GM19238 (cell line): ENCODE results near the gene CHD1L.
"Not testable (repeated sequence)": the region's sequence is repeated elsewhere in the genome, so short reads cannot be mapped to it uniquely, and the experiment has no call there.

Experiments used
- DNase-seq: peaks from one replicate; pipeline ENCODE4 v3.0.0; 2011; ENCODE audit warnings: low spot score; ENCODE audit not compliant: insufficient read length

CHD1L gene

DNA sequence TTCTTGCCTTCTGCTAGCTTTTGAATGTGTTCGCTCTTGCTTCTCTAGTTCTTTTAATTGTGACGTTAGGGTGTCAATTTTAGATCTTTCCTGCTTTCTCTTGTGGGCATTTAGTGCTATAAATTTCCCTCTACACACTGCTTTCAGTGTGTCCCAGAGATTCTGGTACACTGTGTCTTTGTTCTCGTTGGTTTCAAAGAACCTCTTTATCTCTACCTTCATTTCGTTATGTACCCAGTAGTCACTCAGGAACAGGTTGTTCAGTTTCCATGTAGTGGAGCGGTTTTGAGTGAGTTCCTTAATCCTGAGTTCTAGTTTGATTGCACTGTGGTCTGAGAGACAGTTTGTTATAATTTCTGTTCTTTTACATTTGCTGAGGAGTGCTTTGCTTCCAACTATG is 11.5 kb upstream of the CHD1L start:
- not testable (repeated sequence) for DNase-seq

DNA sequence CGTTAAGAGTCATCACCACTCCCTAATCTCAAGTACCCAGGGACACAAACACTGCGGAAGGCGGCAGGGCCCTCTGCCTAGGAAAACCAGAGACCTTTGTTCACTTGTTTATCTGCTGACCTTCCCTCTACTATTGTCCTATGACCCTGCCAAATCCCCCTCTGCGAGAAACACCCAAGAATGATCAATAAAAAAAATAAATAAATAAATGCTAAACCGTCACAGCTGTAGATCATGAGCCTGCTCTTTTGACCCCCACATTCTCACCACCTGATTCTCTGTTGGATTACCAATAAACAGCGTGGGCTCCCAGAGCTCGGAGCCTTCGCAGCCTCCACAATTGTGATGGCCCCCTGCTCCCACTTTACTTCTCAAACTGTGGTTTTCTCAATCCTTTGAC is 8.6 kb upstream of the CHD1L start:
- not testable (repeated sequence) for DNase-seq

DNA sequence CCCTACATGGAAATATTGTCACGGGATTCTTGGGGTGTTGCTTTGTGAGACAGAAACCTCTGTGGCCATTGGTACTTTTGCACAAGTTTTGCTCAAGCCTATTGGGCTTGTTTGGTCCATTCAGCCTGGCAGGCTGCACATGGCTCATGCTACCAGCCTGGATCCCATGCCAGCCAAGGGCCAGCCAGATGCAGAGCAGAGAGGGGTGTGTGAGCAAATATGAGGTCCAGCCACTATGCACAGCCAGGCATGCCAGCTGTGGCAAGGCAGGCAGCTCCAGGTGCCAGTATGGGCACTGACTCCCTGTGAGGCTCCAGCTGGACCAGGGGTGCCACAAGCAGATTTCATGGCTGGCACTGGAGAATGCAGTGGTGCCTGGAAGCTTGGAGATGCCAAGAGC is 6.7 kb upstream of the CHD1L start:
- no peak for DNase-seq

DNA sequence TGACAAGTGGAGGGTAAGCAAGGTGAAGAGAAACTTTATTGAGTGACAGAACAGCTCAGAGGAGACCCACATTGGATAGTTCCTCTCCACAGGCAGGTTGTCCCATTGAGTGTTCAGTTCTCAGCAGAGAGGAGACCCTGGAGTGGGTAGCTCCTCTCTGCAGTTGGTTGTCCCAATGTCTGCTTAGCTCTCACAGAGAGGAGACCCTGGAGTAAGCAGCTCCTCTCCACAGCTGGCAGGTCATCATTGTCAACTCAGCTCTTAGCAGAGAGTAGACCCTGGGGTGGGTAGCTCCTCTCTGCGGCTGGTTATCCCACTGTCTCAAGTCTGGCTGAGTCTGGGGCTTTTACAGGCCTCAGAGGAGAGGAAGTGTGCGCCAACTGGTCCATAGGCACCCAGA is 6.0 kb upstream of the CHD1L start:
- DNase-seq, result no peak

DNA sequence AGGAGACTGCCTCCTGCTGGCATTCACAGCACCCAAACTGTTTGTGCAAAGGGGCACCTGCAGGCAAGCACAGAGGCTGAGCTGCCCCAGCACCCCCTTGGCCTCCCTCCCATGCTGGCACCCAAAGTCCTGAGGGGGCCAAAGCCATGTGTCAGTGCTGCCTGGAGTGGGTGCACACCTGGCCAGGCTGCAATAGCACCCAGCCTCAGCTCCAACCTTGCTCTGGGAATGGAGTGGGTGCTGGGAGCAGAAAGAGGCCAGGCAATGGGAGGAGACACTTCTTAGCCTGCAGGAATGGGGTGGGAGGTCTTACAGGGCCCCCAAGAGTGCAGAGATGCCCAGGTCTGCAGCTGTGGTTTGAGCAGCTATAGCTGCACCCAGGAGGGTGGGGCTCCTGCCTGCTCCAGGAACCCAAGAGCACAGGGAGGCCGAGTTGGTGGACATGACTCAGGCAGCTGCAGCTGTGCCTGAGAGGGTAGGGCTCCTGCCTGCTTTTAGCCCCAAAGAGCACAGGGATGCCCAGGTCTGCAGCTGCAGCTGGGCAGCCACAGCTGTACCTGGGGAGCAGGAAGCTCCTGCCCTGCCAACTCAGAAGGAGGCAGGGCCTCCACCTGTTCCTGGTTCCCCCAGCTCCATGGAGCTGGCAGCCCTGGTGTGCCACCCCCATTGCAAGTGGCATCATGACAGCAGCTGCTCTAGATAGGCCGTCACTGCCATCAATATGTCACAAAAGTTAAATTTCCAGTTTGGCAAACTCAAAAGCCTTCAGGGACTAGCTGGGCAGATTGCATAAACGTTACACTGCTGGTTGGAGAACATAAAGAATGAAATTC is 5.3 kb upstream of the CHD1L start:
- no peak for DNase-seq

DNA sequence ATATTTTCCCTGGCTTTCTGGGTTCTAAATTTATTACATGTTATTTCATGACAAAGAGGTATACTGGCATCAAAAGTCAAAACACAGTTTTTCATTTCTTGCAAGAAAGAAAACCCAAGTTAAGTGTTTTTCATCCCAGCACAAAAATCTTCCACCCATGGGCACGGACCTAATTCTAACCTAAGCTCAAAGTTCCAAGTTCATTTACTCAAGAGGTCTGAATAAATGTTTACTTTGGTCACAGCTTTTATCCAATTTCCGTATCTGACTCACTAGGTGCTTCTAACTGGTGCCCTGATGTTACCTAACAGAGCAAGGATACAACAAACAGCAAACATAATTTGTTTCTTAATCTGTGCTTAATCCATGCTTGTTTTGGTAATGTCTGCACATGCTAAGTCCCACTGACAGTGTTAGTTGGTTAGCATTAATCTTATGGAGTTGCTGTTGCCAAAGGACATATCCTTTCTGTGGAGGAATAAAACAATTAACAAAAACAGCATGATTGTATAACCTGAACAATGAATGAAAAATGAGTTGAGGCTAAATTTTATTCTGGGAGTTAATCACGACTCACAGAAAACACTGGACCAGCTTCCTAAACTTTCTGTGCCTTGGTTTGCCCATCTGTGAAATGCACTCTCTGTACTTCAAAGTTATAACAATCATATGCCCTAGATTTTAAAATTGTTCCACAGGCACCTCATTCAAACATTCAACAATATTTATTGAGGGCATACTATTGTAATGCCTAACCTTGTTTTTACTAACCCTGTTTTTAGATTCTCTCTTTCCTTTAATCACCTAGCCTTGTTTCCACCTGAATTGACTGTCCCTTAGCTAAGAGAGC is 4.2 kb upstream of the CHD1L start:
- DNase-seq, result no peak

DNA sequence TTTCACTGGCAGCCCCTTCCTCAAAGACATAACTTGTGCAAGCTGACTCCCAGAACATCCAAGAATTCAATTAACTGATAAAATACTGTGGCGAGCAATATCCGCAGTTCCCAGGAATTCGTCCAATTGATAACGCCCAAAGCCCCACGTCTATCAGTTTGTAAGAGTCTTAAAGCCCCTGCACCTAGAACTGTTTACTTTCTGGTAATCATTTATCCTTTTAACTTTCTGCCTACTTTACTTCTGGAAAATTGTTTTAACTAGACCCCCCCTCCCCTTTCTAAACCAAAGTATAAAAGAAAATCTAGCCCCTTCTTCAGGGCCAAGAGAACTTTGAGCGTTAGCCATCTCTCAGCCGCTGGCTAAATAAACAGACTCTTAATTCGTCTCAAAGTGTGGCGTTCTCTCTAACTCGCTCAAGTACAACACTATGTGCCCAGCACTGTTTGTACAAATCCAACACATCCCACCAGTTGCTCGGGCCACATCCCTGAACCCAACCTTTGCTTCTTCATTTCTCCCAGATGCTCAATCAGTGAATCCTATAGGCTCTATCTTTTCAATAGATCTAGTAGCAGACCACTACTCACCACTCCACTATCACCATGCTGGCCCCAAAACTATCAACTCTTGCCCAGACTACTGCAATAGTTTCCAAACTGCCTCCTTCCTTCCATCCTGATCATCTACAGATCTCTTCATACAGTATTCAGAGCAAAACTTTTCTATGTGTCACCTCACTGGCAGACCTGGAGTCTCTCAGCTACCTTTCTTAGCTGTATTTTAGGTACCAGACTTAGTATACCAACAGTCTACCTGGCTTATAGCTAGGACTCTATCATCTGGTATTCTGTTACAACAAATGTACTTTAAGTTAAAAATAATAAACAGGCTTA is 3.3 kb upstream of the CHD1L start:
- DNase-seq, result no peak

DNA sequence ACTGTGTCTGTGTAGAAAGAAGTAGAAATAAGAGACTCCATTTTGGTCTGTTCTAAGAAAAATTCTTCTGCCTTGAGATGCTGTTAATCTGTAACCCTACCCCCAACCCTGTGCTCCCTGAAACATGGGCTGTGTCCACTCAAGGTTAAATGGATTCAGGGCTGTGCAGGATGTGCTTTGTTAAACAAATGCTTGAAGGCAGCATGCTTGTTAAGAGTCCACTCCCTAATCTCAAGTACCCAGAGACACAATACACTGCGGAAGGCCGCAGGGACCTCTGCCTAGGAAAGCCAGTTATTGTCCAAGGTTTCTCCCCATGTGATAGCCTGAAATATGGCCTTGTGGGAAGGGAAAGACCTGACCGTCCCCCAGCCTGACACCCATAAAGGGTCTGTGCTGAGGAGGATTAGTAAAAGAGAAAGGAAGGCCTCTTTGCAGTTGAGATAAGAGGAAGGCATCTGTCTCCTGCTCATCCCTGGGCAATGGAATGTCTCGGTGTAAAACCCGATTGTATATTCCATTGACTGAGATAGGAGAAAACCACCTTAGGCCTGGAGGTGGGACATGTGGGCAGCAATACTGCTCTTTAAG is 2.3 kb upstream of the CHD1L start:
- not testable (repeated sequence) for DNase-seq

DNA sequence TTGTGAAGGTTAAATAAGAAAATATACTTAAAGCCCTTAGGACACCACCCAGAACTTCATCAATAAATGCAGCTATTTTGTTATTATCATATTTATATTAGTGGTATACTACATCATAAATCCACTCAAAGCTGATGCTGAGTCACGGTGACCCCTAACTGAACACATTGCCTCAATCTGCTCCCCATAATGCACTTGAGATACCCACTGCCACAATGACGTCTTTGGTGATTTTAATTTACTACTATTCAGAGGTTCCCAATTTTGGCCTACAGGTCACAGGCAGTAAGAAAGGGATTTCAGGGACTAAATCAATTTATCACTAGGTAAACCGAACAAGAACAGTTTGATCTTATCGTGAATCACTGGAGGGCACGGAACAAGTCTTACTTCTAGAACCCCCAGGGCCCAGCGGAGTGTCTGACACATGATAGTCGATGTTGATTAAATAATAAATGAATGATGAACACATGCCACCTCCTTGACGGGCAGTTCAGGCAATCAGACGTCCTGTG is 493 bp upstream of the CHD1L start:
- no peak for DNase-seq

DNA sequence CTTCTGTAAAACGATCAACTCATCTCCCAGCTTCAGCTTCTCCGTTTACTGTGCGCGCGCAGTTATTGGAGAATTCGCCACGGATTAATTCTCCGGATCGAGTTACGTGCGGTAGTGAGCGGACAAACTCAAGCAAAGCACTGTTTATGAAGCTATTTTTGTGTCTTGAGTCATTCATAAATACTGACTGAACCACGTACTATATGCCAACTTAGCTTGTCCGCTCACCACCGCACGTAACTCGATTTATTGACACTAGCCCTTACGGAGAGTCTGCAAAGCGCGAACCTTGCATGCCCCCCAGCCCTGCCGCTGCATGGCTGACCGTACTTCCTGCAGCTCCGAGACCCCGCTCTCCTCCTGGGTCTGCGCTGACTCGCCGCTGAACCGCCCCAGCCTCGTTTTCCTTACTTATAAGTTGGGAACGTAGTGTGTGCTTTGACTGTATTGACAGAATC is 773 bp downstream of the CHD1L start:
- DNase-seq, result peak; percentile 19

DNA sequence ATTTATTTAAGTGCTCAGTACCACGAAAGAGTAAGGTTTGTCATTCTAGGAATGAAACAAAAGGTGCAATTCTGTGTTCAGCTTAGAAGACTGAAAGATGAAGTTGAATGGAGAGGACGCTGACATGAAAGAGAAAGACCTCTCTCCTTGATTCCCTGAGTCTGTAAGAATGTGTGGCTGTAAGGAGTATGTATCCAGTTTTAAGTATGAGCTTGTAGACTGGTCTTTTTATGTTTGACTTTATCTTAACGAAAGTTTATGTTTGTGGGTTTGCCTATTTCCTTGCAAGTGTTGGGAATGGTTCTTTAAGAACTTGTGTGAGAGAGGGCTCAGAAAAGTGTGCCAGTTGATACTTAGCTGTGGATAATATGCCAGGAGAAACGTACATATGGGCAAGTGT is 1.4 kb downstream of the CHD1L start:
- DNase-seq, result no peak

DNA sequence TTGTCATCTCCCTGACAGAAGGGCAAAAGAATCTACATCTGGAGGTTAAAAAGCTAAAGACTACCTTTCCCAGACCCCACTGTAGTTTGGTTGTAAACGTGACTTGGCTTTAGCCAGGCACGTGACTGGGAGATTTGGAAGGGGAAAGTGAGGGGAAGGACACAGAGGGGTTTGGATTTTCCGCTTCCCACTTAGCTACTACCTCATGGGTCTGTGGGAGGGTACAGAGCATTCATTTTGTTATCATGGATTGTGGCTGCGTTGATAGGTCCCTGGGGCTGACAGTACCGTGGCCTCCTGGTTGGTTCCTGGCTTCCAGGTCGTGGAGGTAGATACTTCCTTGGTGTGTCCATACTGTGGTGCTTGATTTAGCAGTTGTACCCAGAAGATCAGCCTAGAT is 2.6 kb downstream of the CHD1L start:
- no peak for DNase-seq

DNA sequence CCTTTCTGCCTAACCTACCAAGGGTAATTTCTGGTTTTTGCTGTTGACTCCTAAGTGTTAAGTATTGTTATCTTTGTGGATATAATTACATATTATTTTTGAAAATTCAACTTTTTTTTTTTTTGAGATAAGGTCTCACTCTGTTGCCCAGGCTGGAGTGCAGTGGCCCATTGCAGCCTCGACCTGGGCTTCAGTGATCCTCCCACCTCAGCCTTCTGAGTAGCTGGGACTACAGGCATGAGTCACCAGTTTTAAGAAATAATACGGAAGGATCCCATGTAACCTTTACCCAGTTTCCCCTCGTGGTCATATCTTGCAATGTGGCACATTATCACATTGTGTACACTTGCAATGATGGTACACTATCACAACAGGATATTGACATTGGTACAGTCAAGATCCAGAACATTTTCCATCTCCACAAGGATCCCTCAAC is 3.1 kb downstream of the CHD1L start:
- no peak for DNase-seq

DNA sequence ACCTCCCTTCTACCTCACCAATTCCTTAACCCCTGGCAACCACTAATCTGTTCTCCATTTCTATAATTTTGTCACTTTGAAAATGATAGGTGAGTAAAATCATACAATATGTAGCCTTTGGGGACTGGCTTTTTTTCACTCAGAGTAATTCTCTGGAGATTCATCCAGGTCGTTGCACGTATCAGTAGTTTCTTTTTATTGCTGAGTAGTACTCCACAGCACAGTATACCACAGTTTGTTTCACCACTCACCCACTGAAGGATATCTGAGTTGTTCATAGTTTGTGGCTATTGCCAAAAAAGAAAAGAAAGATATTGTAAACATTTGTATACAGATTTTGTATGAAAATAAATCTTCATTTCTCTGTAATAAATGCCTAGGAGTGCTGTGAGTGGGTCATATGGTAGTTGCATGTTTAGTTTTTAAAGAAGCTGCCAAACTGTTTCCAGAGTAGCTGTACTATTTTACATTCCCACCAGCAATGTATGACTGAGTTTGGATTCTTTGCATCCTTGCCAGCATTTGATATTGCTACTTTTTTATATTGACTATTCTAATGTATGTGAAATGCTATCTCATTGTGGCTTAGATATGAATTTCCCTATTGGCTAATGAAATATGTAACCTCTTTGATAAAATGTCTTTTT is 3.7 kb downstream of the CHD1L start:
- no peak for DNase-seq

DNA sequence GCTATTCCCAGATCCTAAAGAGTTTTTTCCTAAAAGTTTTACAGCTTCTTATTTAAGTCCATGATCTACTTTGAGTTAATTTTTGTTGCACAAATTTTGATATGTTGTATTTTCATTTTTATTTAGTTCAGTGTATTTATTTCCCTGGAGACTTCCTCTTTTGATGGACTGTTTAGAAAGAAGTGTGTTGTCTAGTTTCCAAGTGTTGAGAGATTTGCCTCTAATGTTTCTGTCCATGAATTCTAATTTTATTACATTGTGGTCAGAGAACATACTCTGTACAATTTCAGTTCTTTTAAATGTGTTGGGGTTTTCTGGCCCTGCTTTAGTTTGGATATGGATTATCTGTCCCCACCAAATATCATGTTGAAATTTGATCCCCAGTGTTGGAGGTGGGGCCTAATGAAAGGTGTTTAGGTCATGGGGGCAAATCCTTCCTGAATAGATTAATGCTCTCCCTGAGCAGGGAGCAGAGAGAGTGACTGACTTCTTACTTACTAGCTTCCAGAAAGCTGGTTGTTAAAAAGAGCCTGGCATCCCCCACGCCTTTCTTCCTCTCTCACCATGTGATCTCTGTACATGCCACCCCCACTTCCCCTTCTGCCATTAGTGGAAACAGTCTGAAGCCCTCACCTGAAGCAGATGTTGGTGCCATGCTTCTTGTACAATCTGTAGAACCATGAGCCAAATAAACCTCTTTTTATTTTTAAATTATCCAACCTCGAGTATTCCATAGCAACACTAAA is 4.6 kb downstream of the CHD1L start:
- DNase-seq, result no peak

DNA sequence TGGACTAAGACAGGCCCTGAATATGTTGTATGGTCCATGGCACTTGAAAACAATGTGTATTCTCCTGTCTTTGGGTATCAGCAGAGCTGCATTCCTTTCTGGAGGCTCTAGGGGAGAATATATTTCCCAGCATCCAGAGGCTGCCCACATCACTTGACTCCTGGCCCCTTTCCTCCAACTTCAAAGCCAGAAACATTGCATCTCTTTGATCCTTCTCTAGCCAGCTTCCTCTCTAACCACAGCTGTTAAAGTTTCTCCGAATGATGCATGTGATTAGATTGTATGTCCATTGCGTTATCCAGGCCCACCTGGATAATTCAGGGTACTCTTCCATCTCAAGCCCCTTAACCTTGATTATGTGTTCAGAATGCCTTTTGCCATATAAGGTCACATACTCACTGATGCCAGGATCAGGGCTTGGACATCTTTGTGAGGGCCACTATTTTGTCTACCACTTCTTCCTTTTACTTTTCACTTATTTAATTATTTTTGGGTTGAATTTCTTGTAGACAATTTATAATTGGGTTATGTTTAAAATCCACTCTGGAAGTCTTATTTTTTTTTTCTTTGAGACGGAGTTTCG is 5.3 kb downstream of the CHD1L start:
- no peak for DNase-seq

DNA sequence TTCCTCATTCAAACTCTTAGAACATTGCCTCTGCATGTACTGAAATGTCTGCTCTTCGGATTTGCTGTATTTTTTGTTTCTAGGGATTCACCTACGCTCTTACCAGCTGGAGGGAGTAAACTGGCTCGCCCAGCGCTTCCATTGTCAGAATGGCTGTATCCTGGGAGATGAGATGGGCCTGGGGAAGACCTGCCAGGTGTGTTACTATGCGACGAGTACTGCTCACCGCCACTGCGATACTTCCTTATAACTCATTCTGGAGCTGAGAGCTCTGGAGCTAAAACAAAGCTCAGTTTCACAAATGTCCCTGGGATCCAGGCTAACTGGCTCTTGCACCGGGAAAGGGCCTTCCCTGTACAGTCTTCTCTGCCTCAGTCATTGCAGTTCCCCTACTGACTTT is 10.1 kb downstream of the CHD1L start:
- DNase-seq, result no peak

DNA sequence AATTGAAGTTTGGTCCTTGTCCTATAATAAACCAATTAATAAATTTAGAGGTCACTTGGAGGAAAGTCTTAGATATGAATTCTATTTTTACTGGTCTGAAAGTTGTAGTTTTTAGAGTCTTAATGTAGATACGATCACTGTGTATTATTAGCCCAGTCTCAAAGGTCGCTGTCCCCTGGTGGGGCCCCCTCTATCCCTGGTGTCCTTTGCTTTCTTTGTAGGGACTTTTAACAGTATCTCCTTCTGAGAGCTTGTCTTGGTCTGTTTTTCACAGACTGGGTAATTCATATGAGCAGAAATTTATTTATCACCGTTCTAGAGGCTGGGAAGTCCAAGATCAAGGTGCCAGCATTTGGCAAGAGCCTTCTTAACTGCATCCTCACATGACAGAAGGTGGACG is 18.5 kb downstream of the CHD1L start:
- no peak for DNase-seq

DNA sequence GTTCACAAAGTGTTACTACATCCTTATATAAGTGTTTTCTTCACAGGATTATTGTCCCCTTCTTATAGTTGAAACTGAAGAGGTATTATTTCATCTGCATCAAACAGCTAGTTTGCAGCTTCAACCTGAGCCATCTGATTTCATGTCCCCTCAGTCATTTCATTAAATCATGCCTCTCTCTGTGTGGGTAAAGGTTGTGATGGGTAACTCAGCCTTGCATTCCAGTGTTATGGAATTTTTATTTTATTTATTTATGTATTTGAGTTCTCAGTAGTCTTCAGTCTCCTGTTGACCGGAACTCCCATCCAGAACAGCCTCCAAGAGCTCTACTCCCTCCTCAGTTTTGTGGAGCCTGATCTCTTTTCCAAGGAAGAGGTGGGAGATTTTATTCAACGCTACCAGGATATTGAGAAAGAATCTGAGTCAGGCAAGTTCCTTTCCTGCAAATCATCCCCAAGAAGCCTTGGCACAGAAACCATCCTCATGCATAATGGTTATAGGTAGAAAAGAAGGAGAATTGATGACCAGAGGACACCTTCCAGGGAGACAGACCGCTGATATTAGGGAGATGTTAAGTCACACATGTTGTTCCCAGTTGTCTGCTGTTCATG is 21.8 kb downstream of the CHD1L start:
- DNase-seq, result no peak
